MM.1S (cell line): Measurements from ENCODE around the gene CCND1.

Source experiments
- EZH2 ChIP-seq: fragments of 300-600 bp; sonication (generic); optimal IDR thresholded peaks from 2 replicates; pipeline ENCODE3; 2017; ENCODE audit warnings: low read depth, mild to moderate bottlenecking, antibody characterized with exemption, low read length, mixed read lengths
- TF ChIP-seq, protein P1 (sequence below): fragments of 300-600 bp; sonication (generic); IDR thresholded peaks from 2 replicates; pipeline ENCODE4 v1.5.1; 2016; ENCODE audit warnings: antibody characterized with exemption, low read length, mixed read lengths

DNA sequence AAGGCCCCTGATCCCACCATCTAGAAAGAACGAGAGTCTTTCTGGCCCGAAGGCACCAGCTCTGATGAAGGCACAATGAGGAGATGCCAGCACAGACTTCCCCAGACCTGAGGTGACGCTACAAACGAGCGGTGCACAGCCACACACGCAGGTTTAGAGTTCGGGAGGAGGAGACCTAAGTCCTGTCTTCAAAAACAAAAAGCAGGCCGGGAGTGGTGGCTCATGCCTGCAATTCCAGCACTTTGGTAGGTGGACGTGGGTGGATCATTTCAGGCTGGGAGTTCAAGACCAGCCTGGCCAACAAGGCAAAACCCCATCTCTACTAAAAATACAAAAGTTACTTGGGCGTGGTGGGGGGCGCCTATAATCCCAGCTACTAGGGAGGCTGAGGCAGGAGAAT lies 24.7 kb downstream of the CCND1 start:
- TF ChIP-seq, protein P1, sequence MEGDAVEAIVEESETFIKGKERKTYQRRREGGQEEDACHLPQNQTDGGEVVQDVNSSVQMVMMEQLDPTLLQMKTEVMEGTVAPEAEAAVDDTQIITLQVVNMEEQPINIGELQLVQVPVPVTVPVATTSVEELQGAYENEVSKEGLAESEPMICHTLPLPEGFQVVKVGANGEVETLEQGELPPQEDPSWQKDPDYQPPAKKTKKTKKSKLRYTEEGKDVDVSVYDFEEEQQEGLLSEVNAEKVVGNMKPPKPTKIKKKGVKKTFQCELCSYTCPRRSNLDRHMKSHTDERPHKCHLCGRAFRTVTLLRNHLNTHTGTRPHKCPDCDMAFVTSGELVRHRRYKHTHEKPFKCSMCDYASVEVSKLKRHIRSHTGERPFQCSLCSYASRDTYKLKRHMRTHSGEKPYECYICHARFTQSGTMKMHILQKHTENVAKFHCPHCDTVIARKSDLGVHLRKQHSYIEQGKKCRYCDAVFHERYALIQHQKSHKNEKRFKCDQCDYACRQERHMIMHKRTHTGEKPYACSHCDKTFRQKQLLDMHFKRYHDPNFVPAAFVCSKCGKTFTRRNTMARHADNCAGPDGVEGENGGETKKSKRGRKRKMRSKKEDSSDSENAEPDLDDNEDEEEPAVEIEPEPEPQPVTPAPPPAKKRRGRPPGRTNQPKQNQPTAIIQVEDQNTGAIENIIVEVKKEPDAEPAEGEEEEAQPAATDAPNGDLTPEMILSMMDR = no peak
- no peak for TF ChIP-seq EZH2
